GM23338 (cell line): ENCODE data around the gene EPRS1. TPM values are rescaled to one million over a fixed set of nuclear protein-coding genes. Genes with fewer than 3 reads are reported as not detected.

Experiments
- ATAC-seq: fragments of 200-7000 bp; cut with Tn5 transposase; 3 replicates; pipeline ENCODE4 v1.9.1; 2020
- DNase-seq: peaks from one replicate; pipeline ENCODE4 v3.0.0-alpha.2; 2015; ENCODE audit warnings: low spot score
- H2AFZ ChIP-seq: fragments of 200-600 bp; sonication (generic); 2 replicates; pipeline ENCODE4 v1.8.0; 2016; ENCODE audit warnings: antibody characterized with exemption, mild to moderate bottlenecking, moderate library complexity
- H3F3A ChIP-seq: fragments of 200-600 bp; sonication (generic); replicated peaks from 2 replicates; pipeline ENCODE4 v1.8.0; 2017; ENCODE audit warnings: antibody characterized with exemption, mixed run types, low read depth
- H3K27ac ChIP-seq: fragments of 200-600 bp; sonication (generic); 2 replicates; pipeline ENCODE4 v1.6.1; 2016; ENCODE audit warnings: low read depth
- H3K27me3 ChIP-seq: fragments of 200-600 bp; sonication (generic); 2 replicates; pipeline ENCODE4 v1.8.0; 2016; ENCODE audit warnings: mild to moderate bottlenecking, mixed run types, moderate library complexity; ENCODE audit not compliant: insufficient read depth
- H3K36me3 ChIP-seq: fragments of 200-600 bp; sonication (generic); 2 replicates; pipeline ENCODE4 v1.8.0; 2016; ENCODE audit warnings: mild to moderate bottlenecking; ENCODE audit not compliant: insufficient read depth
- H3K4me1 ChIP-seq: fragments of 200-600 bp; sonication (generic); 2 replicates; pipeline ENCODE4 v1.8.0; 2016; ENCODE audit warnings: mild to moderate bottlenecking, moderate library complexity; ENCODE audit not compliant: insufficient read depth
- H3K4me2 ChIP-seq: fragments of 200-600 bp; sonication (generic); 2 replicates; pipeline ENCODE4 v1.7.1; 2017; ENCODE audit warnings: mixed run types
- H3K4me3 ChIP-seq: fragments of 200-600 bp; sonication (generic); 2 replicates; pipeline ENCODE4 v1.6.1; 2016; ENCODE audit warnings: mixed run types
- H3K79me2 ChIP-seq: fragments of 200-600 bp; sonication (generic); replicated peaks from 2 replicates; pipeline ENCODE4 v1.8.0; 2017; ENCODE audit warnings: mild to moderate bottlenecking; ENCODE audit not compliant: insufficient read depth
- H3K9me2 ChIP-seq: fragments of 200-600 bp; sonication (generic); 2 replicates; pipeline ENCODE4 v1.8.0; 2017; ENCODE audit not compliant: insufficient read depth
- H4K20me1 ChIP-seq: fragments of 200-600 bp; sonication (generic); replicated peaks from 2 replicates; pipeline ENCODE4 v1.8.0; 2017; ENCODE audit warnings: mild to moderate bottlenecking; ENCODE audit not compliant: insufficient read depth
- H3K27ac Mint-ChIP-seq: 2 replicates; pipeline ENCODE4 v1.8.0; 2020; ENCODE audit warnings: inconsistent platforms, mild to moderate bottlenecking, moderate library complexity, mixed read lengths
- H3K27me3 Mint-ChIP-seq: 3 replicates; pipeline ENCODE4 v1.8.0; 2022; ENCODE audit warnings: low read depth, mild to moderate bottlenecking, moderate library complexity, mixed read lengths, inconsistent platforms; ENCODE audit not compliant: insufficient read depth, poor library complexity
- H3K36me3 Mint-ChIP-seq: 3 replicates; pipeline ENCODE4 v1.8.0; 2021; ENCODE audit warnings: low read depth, mild to moderate bottlenecking, inconsistent platforms, moderate library complexity, mixed read lengths
- H3K4me1 Mint-ChIP-seq: 3 replicates; pipeline ENCODE4 v1.8.0; 2020; ENCODE audit warnings: mild to moderate bottlenecking, inconsistent platforms, mixed read lengths
- H3K4me3 Mint-ChIP-seq: 3 replicates; pipeline ENCODE4 v1.8.0; 2021; ENCODE audit warnings: moderate library complexity, mild to moderate bottlenecking, inconsistent platforms, mixed read lengths
- H3K9me3 Mint-ChIP-seq: 3 replicates; pipeline ENCODE4 v1.8.0; 2020; ENCODE audit warnings: moderate library complexity, mild to moderate bottlenecking, inconsistent platforms, mixed read lengths
- EZH2phosphoT487 ChIP-seq: fragments of 200-600 bp; sonication (generic); IDR thresholded peaks from one replicate; pipeline ENCODE4 v1.8.1; 2018; ENCODE audit warnings: antibody characterized with exemption; ENCODE audit not compliant: unreplicated experiment
- JUNB ChIP-seq: IDR thresholded peaks from one replicate; pipeline ENCODE4 v1.6.1; 2016; ENCODE audit warnings: antibody characterized with exemption; ENCODE audit not compliant: unreplicated experiment
- NANOG ChIP-seq: IDR thresholded peaks from 2 replicates; pipeline ENCODE4 v1.6.1; 2016; ENCODE audit warnings: antibody characterized with exemption, borderline replicate concordance
- POLR2AphosphoS5 ChIP-seq: IDR thresholded peaks from 2 replicates; pipeline ENCODE4 v1.6.1; 2016; ENCODE audit warnings: antibody characterized with exemption, low read depth
- STAT1 ChIP-seq: IDR thresholded peaks from one replicate; pipeline ENCODE4 v1.6.1; 2016; ENCODE audit warnings: antibody characterized with exemption; ENCODE audit not compliant: unreplicated experiment
- ZNF114 ChIP-seq: fragments of 250-450 bp; sonication (Bioruptor Pico); IDR thresholded peaks from 2 replicates; pipeline ENCODE4 v1.5.0; 2020; ENCODE audit warnings: mild to moderate bottlenecking, moderate library complexity
- ZNF331 ChIP-seq: fragments of 250-450 bp; sonication (Bioruptor Pico); IDR thresholded peaks from 2 replicates; pipeline ENCODE4 v1.5.0; 2020; ENCODE audit warnings: low read depth, mild to moderate bottlenecking, moderate library complexity
- polyA plus RNA-seq: library from polyadenylated mRNA; unstranded; fragments of >200 nt; fragmentation: Nextera tagmentation; extraction: Ambion mirVana; gene quantifications from 2 replicates; pipeline ENCODE4 v1.2.1, GENCODE V29; 2016
- total RNA-seq: library from RNA; depleted of rRNA; stranded (reverse); fragments of >200 nt; shearing (Covaris generic); gene quantifications from 2 replicates; pipeline ENCODE4 v1.2.3, GENCODE V29; 2014
- TF ChIP-seq, protein P1 (sequence below): IDR thresholded peaks from one replicate; pipeline ENCODE4 v1.6.1; 2018; ENCODE audit warnings: antibody characterized with exemption; ENCODE audit not compliant: unreplicated experiment
- TF ChIP-seq, protein P2 (sequence below): IDR thresholded peaks from 2 replicates; pipeline ENCODE4 v1.6.1; 2016; ENCODE audit warnings: antibody characterized with exemption
- TF ChIP-seq, protein P3 (sequence below): fragments of 250-450 bp; sonication (Bioruptor Pico); IDR thresholded peaks from 2 replicates; pipeline ENCODE4 v1.5.0; 2020; ENCODE audit warnings: mild to moderate bottlenecking, moderate library complexity

The EPRS1 gene
- total and polyA plus RNA-seq, 2 experiments from 2014 or later = 133 to 158 TPM

DNA sequence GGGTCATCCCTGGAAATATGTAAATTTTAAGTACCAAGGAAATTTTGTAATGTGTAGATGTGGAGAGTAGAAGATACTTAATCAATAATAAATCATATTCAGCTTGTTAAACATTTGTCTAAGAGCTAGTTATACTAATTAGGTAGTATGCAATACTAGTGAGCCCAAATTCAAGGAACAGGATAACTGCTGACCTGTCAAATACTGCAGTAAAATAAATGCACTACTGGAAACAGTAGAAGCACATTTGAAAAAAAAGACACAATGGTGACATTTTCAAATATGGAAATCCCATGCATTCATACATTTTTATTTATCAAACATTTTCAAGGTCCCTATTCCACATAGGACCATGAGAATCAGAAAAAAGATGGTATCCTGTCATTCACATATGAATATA, 27.2 kb downstream of the EPRS1 start (continued):
- TF ChIP-seq, protein P1, sequence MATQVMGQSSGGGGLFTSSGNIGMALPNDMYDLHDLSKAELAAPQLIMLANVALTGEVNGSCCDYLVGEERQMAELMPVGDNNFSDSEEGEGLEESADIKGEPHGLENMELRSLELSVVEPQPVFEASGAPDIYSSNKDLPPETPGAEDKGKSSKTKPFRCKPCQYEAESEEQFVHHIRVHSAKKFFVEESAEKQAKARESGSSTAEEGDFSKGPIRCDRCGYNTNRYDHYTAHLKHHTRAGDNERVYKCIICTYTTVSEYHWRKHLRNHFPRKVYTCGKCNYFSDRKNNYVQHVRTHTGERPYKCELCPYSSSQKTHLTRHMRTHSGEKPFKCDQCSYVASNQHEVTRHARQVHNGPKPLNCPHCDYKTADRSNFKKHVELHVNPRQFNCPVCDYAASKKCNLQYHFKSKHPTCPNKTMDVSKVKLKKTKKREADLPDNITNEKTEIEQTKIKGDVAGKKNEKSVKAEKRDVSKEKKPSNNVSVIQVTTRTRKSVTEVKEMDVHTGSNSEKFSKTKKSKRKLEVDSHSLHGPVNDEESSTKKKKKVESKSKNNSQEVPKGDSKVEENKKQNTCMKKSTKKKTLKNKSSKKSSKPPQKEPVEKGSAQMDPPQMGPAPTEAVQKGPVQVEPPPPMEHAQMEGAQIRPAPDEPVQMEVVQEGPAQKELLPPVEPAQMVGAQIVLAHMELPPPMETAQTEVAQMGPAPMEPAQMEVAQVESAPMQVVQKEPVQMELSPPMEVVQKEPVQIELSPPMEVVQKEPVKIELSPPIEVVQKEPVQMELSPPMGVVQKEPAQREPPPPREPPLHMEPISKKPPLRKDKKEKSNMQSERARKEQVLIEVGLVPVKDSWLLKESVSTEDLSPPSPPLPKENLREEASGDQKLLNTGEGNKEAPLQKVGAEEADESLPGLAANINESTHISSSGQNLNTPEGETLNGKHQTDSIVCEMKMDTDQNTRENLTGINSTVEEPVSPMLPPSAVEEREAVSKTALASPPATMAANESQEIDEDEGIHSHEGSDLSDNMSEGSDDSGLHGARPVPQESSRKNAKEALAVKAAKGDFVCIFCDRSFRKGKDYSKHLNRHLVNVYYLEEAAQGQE = no peak
- TF ChIP-seq ZNF114 (CRISPR knock-in tag) (no peak), EZH2phosphoT487 (no peak), NANOG (no peak), POLR2AphosphoS5 (no peak), STAT1 (no peak)
- TF ChIP-seq, protein P2, sequence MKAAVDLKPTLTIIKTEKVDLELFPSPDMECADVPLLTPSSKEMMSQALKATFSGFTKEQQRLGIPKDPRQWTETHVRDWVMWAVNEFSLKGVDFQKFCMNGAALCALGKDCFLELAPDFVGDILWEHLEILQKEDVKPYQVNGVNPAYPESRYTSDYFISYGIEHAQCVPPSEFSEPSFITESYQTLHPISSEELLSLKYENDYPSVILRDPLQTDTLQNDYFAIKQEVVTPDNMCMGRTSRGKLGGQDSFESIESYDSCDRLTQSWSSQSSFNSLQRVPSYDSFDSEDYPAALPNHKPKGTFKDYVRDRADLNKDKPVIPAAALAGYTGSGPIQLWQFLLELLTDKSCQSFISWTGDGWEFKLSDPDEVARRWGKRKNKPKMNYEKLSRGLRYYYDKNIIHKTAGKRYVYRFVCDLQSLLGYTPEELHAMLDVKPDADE = no peak

DNA sequence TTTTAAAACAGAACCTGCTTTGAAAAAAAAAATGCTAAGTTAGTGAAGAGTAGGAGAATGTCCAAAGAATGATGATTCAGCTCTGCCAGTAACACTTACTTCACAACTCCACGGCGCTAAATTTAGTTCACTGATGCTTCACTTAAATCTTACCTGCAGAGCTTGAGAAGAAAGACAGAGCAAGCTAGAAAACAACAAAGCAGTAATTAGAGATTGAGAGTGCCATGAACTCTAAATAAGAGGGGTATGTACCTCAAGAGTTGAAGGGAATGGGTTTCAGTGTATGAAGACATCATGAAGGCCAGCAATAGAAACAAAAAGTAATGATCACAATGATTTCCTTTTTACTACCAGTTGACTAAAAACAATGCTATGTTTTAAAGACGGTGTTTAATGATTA, 32.8 kb downstream of the EPRS1 start:
- Mint-ChIP-seq H3K27ac (no peak overlapping the region), H3K27me3 (peaks cover 4% of the 10 kb centered on the region), H3K4me1 (no peaks in the 10 kb centered on the region), H3K4me3 (no peak overlapping the region), H3K36me3 (peaks cover 82% of the 10 kb centered on the region), H3K9me3 (no peaks in the 10 kb centered on the region)
- Histone ChIP-seq H2AFZ (no peak overlapping the region), H3K9me2 (no peaks in the 10 kb centered on the region), H4K20me1 (no peaks in the 10 kb centered on the region), H3K79me2 (0 out of 2 replicates have a peak, but pooled peaks cover 3% of the 10 kb centered on the region), H3K36me3 (peaks cover 48% of the 10 kb centered on the region; the same call in 1 of the 2 replicates), H3K27ac (no peak overlapping the region), H3K4me1 (no peaks in the 10 kb centered on the region), H3F3A (no peaks in the 10 kb centered on the region), H3K4me3 (no peak overlapping the region), H3K27me3 (no peaks in the 10 kb centered on the region), H3K4me2 (no peak overlapping the region)
- TF ChIP-seq NANOG (no peak), JUNB (no peak), ZNF331 (no peak)
- TF ChIP-seq, protein P1 = no peak
- TF ChIP-seq, protein P3, sequence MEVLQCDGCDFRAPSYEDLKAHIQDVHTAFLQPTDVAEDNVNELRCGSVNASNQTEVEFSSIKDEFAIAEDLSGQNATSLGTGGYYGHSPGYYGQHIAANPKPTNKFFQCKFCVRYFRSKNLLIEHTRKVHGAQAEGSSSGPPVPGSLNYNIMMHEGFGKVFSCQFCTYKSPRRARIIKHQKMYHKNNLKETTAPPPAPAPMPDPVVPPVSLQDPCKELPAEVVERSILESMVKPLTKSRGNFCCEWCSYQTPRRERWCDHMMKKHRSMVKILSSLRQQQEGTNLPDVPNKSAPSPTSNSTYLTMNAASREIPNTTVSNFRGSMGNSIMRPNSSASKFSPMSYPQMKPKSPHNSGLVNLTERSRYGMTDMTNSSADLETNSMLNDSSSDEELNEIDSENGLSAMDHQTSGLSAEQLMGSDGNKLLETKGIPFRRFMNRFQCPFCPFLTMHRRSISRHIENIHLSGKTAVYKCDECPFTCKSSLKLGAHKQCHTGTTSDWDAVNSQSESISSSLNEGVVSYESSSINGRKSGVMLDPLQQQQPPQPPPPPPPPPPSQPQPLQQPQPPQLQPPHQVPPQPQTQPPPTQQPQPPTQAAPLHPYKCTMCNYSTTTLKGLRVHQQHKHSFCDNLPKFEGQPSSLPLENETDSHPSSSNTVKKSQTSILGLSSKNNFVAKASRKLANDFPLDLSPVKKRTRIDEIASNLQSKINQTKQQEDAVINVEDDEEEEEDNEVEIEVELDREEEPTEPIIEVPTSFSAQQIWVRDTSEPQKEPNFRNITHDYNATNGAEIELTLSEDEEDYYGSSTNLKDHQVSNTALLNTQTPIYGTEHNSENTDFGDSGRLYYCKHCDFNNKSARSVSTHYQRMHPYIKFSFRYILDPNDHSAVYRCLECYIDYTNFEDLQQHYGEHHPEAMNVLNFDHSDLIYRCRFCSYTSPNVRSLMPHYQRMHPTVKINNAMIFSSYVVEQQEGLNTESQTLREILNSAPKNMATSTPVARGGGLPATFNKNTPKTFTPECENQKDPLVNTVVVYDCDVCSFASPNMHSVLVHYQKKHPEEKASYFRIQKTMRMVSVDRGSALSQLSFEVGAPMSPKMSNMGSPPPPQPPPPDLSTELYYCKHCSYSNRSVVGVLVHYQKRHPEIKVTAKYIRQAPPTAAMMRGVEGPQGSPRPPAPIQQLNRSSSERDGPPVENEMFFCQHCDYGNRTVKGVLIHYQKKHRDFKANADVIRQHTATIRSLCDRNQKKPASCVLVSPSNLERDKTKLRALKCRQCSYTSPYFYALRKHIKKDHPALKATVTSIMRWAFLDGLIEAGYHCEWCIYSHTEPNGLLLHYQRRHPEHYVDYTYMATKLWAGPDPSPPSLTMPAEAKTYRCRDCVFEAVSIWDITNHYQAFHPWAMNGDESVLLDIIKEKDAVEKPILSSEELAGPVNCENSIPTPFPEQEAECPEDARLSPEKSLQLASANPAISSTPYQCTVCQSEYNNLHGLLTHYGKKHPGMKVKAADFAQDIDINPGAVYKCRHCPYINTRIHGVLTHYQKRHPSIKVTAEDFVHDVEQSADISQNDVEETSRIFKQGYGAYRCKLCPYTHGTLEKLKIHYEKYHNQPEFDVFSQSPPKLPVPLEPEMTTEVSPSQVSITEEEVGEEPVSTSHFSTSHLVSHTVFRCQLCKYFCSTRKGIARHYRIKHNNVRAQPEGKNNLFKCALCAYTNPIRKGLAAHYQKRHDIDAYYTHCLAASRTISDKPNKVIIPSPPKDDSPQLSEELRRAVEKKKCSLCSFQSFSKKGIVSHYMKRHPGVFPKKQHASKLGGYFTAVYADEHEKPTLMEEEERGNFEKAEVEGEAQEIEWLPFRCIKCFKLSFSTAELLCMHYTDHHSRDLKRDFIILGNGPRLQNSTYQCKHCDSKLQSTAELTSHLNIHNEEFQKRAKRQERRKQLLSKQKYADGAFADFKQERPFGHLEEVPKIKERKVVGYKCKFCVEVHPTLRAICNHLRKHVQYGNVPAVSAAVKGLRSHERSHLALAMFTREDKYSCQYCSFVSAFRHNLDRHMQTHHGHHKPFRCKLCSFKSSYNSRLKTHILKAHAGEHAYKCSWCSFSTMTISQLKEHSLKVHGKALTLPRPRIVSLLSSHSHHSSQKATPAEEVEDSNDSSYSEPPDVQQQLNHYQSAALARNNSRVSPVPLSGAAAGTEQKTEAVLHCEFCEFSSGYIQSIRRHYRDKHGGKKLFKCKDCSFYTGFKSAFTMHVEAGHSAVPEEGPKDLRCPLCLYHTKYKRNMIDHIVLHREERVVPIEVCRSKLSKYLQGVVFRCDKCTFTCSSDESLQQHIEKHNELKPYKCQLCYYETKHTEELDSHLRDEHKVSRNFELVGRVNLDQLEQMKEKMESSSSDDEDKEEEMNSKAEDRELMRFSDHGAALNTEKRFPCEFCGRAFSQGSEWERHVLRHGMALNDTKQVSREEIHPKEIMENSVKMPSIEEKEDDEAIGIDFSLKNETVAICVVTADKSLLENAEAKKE = no peak
- ATAC-seq (no peak), DNase-seq (no peak)
